Measurements from ENCODE around the gene SLIT3.

DNA sequence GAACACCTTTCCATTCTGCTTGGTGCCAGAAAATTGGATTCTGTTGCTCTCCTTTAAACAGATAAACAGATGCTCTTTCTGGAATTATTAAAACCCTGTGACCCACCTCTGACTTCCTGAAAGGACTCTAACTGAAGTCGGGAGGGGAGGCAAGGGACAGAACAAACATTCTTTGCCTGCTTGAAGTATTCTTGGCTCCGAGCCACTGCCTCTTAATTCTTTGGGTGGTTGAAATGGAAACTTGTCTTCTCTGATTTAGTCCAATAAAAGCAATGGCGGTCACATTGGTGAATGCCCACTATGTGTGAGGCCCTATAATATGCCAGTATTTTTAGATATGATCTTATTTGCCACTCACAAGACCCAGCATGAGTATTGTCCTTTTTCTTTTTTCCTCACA is 236.8 kb downstream of the SLIT3 start:
- TF ChIP-seq, protein P1, sequence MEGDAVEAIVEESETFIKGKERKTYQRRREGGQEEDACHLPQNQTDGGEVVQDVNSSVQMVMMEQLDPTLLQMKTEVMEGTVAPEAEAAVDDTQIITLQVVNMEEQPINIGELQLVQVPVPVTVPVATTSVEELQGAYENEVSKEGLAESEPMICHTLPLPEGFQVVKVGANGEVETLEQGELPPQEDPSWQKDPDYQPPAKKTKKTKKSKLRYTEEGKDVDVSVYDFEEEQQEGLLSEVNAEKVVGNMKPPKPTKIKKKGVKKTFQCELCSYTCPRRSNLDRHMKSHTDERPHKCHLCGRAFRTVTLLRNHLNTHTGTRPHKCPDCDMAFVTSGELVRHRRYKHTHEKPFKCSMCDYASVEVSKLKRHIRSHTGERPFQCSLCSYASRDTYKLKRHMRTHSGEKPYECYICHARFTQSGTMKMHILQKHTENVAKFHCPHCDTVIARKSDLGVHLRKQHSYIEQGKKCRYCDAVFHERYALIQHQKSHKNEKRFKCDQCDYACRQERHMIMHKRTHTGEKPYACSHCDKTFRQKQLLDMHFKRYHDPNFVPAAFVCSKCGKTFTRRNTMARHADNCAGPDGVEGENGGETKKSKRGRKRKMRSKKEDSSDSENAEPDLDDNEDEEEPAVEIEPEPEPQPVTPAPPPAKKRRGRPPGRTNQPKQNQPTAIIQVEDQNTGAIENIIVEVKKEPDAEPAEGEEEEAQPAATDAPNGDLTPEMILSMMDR (IDR thresholded peaks at IDR 0.05): no peak
- TF ChIP-seq POLR2A (IDR thresholded peaks at IDR 0.05): no peak
